NCI-H226 (cell line): ENCODE measurements around the gene CD40LG.
A peak's percentile ranks its signal among the peaks of the same experiment; 100 is the strongest.

Source experiments
- DNase-seq: peaks from one replicate; pipeline ENCODE4 v3.0.0-alpha.2; 2015

The CD40LG gene

GRCh38 chrX:136647677-136648360, at the start of gene CD40LG:
Gene CD40LG, plus strand, starts transcription at chrX:136648158. Its CDS starts 91 bp downstream, at chrX:136648249.
- no peak for DNase-seq

DNA sequence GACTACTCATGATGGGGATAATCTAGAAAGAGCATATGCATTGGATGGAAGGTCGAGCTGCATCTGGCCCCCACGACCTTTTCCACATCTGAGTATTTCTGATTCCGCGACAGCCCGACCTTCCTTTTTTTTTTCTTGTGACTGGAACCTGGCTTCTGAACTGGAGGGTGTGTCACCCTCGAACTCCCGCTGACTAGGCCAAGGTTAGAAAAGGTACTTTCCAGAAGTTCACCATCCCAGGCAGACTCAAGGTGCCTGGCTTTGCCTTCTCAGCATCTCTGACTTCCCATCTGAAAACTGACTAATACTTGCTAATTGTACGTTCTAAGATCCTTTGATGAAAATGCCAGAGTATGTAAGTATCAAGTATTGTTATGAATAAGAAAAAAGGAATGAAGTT, 49.3 kb upstream of the CD40LG start:
- DNase-seq, result no peak

DNA sequence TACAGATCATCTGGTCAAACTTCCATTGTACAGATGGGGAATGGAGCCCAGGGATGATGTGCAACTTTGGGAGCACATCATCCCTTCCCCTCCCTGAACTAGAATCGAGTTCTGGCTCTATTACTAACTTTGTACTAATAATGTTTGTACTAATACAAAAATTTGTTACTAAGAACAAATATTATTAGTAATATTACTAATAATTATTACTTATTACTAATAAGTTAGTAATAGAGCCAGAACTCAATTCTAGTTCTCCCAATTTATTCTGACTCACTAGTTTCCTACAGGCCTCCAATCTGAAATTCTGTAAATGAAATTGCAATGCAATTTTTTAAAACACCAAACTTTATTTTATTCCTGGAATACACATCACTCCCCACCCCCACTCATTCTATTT, 47.9 kb upstream of the CD40LG start:
- no peak for DNase-seq

GRCh38 chrX:136607236-136607635, 40.7 kb upstream of the CD40LG start:
- DNase-seq, result no peak

DNA sequence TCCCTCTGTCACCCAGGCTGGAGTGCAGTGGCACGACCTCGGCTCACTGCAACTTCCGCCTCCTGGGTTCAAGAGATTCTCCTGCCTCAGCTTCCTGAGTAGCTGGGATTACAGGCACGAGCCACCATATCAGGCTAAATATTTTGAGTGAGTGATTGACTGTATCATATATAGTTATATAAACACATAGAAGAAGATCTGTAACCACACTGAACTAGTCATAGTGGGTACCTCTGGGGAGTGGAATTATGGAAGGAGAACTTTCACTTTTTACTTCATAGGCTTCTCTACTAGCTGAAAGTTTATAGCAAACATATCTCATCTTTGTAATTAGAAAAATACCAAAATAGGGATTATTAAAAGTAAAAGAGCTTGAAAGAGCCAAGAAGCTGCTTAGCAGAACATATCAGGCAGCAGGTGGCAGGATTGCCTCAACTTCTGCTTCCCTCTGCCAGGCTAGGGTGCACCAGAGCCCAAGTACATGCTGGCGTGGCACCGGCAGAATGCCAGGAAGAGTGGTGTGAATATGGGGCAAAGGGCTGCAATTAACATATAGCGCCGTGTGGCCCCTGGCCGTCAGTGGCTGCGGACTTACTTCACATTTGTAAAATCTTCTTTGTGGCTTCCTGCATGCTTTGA, 39.5 kb upstream of the CD40LG start:
- DNase-seq, result no peak

GRCh38 chrX:136616987-136617685, 30.8 kb upstream of the CD40LG start:
- no peak for DNase-seq

DNA sequence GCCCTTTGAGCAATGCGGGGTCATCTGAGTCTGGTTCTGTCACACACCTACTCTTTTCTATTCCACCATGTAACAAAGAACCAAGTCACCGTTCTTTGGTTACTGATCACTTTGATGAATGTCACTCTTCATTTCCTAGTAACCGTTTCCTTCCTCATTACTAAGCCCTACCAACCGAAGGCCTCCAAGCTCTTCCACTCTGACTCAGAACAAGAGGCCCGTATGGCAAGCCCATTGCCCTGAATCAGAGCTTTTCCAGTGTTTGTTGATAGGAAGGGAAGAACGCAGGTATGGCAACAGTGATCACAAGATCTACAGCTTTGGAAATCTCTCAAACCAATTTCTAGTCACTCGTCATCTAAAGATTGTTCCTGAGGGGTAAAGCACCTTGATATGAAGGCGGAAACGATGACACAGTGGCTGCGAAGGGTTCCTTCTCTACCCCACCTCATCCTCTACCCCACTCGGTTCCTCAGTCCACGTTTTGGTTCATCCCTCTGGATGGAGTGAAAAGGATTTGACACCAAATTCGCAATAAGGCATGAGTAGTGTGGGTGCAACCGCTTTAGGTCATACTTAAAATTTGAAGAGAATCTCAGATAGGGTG, 28.0 kb upstream of the CD40LG start:
- no peak for DNase-seq

GRCh38 chrX:136620780-136621179, 27.2 kb upstream of the CD40LG start:
- no peak for DNase-seq

GRCh38 chrX:136622568-136622967, 25.4 kb upstream of the CD40LG start:
- no peak for DNase-seq

GRCh38 chrX:136623396-136623795, 24.6 kb upstream of the CD40LG start:
- no peak for DNase-seq

DNA sequence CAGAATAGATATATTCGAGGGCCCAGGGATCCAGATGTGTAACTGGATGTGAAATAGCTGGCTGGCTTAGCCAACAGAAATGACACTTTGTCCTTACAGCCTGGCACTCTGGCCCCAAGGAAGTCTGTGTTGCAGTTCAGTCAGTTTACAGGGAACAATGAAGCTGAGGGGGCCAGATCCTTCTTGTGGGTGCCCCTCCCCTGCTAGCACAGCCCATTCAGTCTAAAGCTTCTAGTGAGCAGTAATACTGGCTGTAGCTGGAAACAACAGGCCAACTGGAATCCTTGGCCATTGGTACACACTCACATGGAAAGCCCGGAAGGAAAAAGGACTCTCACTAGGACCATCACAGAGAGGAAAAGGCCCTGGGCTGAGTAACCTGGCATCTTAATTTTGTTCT, 22.7 kb upstream of the CD40LG start:
- no peak for DNase-seq

GRCh38 chrX:136626237-136626636, 21.7 kb upstream of the CD40LG start:
- no peak for DNase-seq

DNA sequence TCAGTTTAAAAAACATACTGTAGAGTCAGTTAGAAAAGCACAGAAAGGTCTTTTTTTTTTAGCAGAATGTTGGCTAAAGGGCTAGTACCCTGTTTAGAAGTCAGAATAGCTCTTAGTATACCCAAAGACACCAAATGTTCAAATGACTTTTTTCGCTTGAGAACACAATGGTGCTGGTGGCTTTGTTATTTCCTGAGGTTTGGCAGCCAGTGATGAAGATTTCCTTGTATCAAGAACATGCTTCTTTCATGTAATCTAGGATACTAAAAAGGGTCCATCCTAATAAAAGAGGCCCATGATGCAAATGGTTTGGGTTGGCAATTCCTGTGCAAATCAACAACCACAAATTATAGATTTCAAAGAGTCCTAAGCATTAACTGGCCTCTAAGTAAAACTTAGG, 21.1 kb upstream of the CD40LG start:
- DNase-seq, result no peak

DNA sequence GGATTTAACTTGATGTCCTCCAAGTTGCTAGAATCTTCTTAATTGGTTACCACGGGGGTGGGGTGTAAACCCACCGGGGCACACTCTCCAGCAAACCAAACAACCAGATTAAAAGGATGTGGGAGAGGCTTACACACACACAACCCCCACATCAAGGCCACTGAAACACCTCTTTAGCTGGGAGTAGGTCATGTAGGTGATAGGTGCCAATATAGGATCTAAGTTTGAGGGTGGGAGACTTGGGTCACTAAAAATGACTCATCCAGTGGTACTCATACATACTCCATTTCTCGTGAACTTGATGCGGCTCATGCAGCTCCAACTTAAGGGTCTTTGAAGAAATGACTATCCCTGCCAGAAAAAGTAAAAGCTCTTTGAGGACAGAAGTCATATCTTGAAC, 20.5 kb upstream of the CD40LG start:
- DNase-seq, result no peak

GRCh38 chrX:136629084-136629750, 18.7 kb upstream of the CD40LG start:
- no peak for DNase-seq

GRCh38 chrX:136630881-136631280, 17.1 kb upstream of the CD40LG start:
- no peak for DNase-seq

DNA sequence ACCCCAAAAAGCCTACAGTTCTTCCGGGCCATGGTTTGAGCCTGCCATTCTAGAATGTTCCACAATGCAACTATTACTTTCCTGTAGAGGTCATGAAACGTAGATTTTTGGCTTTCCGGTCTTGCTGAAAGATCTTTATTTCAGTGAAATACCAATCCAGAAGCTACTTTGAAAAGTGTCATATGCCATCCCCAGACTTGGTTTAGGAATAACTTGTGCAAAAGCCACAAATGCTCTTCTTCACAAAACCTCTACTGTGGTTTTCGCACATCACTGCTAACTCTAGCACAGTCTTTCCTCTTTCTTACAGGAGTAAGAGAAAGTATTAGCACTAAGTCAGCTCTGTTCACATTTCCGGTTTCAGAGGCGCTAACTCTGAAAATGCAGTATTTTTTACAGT, 12.7 kb upstream of the CD40LG start:
- no peak for DNase-seq

GRCh38 chrX:136636121-136636520, 11.8 kb upstream of the CD40LG start:
- no peak for DNase-seq

DNA sequence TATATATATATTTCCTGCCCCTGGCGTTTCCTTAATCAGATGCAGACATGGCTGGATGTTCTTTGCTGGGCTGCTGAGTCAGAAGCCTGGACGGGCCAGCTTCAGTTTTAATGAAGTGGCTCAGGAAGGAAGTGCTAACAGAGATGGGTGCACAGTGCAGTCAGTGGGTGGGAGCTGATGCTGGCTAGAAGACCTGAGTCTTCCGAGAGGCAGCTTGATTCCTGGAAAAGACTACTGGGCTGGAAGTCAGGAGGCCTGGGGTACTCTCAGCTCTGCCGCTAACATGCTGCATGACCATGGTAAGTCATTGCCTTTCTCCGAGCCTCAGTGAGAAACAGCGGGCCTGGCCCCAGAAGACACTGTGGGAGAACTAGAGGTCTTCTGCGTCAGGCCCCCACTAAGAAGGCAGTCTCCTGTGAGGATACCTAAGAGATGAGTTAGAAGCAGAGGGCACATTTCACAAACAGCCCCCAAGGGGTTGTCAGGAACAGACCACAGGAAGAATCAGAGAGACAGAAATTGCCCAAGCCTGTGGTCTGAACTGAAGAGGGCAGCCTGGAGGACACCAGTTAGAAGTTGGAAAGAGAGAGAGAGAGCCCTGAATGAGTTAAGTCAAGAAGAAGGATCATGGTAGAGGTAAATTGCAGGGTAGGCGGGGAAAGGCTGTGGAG, 8.3 kb upstream of the CD40LG start:
- DNase-seq, result peak; percentile 16

DNA sequence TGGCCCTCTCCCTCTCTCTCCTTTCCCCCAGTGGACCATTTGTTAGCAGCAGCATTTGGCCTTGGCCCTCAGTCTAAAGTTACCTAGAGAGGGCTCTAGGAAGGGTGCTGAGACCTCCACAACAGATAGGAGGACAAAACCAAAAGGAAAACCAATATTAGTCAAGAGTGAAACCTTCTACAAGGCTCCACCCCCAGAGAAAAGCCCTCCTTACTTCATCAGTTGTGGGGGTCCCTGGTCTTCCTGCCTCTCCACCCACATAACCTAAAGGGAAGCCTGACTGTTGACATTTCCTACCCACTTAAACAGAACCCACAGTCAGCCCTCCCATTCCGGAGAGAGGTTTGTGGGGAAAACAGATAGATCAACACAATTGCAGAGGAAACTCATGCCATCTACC, 4.7 kb upstream of the CD40LG start:
- DNase-seq, result no peak

- DNase-seq, result no peak
These were observed 1.2 kb upstream of the CD40LG start for GRCh38 chrX:136646602-136647239.

- no peak for DNase-seq
These were observed 2.9 kb downstream of the CD40LG start for GRCh38 chrX:136650811-136651210.
